Fibroblast of skin of scalp (primary cell): ENCODE measurements around the gene EP400.
"Not testable (repeated sequence)": the region's sequence is repeated elsewhere in the genome, so short reads cannot be mapped to it uniquely, and the experiment has no call there.

Experiments
- DNase-seq: peaks from one replicate; pipeline ENCODE4 v3.0.0-alpha.2; 2013

EP400 gene

DNA sequence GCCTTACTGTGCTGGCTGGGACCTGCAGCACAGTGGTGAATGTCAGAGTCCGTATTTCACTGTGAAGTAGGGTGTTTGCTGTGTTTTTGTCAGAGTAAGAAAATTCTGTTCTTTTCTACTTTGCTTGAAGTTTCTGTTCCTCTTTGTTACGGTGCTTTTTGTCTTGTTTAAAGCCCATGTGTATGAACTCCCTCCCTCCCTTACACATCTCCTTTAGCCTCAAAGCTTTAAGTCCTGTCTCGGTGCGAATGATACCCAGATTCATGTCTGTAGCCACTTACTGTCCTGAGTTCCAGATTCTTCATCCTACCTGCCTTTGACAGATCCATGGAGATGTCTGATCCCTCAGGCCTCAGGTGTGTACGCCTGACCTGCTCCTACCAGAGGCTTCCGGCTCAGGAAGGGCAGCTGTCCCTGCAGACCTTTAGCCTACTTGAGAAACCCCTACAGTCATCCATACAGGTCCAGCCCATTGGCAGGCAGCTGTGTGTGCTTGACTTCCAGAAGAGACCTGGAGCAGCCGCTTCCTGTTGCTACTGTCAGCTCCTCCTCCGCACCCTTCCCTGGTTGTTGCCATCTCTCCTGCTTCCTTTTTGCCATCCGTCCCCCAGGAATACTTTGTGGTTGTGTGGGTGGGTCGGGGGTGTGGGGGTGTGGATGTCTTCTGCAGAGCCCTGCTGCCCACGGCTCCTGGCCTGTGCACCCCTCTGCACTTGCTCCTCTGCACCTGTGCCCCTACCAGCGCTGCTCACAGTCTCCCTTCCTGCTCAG is 121.5 kb downstream of the EP400 start:
- no peak for DNase-seq

DNA sequence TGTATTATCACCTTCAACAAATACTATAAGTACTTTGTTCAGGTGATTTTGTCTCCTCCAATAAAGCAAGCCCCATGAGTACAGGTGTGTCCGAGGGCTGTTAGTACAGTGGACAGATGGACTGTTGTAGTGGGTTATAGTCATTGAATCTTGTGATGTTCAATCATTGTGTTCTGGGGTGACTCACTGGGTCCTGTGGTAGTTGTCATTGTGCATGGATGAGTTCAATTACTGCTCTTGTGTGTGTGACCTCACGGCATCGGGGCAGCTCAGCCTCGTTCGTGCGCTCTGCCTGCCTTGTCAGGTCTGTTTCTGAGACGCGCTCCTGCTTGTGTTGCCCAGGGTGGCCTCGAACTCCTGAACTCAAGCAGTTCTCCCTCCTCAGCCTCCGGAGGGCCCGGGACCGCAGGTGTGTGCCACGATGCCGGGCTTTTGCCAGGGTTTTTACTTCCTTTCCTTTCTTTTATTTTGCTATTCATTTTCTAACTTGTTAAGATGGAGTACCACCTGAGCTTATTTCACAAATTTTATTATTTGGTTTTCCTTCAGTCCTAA is 122.2 kb downstream of the EP400 start:
- DNase-seq = no peak

DNA sequence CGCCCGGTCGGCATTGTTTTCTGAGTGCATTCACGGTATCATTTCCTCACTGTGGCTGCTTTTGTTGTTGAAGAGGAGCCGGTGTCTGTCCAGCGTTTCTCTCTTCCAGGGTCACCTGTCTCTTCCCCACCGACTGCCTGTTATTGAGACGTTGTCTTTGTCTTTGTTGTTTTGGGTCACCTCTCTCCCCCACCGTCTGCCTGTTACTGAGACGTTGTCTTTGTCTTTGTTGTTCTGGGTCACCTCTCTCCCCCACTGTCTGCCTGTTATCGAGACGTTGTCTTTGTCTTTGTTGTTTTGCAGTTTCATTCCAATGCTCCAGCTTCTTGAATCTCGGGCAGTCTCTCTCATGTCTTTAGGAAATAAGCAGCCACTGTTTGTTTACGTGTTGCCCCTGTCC is 124.5 kb downstream of the EP400 start:
- no peak for DNase-seq

DNA sequence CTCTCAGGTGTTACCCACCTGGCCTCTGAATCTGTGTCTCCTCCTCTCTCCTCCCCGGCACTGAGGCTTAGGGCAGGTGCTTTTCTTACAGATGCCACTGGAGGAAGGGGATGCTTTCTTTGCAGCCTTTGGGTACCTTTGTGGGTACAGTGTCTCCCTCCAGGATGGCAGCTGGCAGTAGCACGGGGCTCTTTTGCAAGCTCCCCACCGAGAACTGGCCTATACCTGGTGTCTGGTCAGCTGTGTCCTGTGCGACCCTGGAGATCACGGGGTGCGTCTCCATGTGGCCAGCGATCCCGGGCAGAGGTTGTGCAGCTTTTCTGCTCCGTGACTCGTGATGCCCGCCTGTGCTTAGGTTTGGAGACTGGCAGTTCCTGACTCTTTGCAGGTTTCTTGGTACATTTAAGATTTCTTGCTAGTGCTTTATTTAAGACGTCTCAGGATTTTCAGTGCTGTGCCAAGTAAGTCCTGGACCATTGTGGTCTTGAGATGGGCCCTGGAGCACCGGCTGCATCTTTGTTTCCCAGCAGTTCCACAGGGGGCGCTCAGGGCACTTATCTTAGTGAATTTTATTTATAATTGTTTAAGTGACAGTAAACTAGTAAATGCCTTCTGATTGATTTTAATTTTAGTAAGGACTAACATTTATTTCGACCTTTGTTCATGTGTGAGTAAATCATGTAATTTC is 125.4 kb downstream of the EP400 start:
- DNase-seq = no peak

DNA sequence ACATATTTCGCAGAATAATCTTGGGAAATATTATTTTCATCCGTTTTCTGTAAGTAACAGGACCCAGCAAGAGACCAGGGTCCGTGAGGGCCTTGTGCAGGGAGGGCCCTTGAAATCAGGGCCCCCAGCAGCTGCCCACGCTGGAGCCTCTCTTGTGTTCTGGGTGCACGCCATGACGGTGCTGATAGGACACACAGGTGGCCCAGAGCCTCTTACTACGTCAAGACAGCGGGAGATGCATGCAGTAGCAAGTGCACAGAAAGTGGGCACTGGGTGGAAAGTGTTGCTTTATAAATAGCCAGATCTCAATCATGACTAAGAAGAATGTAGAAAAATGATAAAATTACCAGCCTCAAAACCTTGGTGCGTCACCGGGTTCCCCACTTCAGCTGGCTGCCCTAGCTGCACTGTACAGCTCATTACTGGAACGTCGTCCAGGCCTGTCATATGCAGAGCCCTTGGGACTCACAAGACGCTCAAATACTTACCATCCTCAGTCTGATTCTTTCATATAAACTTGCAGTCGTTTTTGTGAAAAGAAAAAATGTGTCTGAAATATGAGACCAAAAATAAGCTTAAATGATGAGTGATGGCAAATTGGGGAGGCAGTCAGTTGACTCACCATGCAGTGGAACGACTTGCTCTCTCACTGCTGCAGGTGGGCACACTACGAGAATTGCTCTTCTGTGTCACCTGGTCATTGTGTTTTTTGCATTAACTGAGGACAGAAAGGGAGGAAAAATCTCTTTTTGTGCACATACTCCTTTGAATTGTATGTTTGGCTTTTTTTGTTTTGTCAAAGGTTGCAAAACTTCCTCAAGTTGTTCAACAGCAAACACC is 126.2 kb downstream of the EP400 start:
- DNase-seq = no peak

DNA sequence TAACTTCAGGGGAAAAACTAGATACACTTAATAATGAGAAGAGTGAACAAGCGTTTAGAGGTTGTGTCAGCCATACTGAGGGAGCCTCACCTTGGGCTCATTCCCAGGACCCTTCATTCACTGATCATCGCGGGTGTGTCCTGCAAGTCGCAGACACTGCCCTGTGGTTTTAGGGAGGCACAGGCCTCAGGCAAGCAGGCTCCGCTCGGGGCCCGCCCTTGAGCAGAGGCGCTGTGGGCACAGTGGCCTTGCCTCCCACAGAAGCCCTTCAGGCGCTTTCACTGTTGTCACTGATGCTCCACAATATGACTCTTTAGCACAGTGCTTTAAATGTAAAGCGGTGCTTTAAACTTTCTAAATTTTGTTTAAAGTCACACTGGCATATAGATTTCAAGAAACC is 127.0 kb downstream of the EP400 start:
- DNase-seq = no peak

DNA sequence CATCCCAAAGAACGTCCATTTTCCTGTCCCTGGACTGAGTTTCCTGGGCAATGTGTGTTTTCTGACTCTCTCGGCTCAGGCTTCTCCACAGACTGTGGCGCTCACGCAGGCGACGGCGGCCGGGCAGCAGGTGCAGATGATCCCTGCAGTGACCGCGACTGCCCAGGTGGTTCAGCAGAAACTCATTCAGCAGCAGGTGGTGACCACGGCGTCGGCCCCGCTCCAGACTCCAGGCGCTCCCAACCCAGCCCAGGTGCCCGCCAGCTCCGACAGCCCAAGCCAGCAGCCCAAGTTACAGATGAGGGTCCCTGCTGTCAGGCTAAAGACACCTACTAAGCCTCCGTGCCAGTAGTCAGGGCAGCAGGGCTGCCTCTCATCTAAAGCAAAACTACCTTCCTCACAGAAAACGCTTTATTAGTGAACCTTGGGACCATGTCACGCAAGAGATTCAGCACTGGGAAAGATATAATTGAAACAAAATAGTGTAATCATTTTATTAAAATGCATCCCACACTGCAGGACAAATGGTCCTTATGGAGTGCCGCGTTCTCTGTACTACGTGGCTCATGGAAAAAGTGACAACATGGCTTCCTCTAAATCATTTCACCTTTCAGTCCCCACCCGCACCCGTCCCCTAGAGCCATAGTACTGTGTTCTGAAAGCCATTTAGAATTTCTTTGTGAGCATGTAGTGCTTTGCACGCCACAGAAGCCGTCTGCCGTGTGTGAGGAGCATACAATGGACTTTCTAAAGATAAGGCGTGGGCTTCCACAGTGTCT is 127.8 kb downstream of the EP400 start:
- no peak for DNase-seq

DNA sequence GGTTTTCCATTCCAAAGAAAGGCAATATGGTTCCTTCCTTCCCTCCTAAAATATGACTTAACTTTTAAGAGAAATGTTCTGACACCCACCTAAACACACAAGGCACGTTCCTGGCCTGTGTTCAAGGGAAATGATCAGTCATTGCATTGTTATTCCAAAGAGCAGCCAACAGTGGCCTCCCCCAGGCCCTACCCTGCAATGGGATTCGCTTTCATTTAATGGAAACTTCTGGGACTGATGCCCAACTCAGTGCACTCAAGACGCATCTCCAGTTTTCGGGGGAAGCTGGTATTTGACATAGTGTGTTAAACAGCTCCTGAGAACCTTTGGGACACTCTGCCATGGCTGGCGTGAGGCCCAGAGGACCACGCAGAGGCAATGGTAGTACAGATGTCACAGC is 128.4 kb downstream of the EP400 start:
- DNase-seq = peak; percentile 83

DNA sequence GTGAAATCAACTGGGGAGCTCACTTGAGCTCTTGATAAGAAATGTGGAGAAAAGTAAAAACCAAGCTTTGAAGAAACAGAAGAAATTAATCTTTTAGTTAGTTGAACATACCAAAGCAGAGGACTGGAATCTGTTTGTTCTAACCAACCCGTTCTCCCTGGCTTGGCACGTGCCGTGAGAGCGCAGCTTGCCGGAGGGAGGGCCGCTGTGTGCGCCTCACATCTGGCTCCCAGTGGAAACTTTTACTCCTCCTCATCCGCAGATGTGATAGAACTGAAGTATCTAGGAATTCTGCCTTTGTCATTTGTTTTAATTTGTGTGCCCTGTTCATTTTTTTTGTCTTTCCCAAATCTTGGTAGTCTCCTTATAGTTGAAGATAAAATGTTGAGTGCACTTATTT is 129.5 kb downstream of the EP400 start:
- DNase-seq = peak; percentile 4

DNA sequence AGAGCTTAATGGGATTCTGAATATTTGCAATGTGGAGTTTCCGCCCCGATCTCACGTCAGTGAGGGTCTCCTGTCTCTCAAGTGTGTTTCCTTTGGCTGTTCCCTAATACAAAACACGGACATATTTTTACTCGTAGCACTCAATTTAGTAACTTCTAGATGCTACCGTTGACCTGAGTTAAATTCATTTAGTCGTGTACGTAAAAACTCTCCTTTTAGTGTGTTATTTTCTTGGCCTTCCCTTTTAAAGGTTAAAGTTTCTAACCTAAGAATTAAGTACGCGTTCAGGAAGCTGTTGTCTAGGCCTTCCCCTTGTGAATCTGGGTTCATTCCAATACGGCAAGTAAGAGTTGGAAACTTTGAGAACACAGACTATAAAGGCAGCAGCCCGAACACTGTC is 130.0 kb downstream of the EP400 start:
- no peak for DNase-seq

DNA sequence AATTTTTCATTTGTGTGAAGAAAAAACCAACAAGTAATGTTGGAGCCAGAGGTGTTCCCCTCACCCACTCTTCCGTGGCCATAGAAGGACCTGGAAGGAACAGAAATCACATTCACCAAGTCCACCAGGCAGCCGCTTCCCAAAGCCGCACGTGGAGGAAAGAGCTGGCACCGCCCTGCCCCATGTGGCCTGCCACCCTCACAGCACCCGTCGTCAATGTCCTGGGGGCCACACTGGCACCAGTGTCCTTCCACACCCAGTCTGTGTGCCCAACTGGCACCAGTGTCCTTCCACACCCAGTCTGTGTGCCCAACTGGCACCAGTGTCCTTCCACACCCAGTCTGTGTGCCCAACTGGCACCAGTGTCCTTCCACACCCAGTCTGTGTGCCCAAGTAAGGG is 130.8 kb downstream of the EP400 start:
- DNase-seq = not testable (repeated sequence)

DNA sequence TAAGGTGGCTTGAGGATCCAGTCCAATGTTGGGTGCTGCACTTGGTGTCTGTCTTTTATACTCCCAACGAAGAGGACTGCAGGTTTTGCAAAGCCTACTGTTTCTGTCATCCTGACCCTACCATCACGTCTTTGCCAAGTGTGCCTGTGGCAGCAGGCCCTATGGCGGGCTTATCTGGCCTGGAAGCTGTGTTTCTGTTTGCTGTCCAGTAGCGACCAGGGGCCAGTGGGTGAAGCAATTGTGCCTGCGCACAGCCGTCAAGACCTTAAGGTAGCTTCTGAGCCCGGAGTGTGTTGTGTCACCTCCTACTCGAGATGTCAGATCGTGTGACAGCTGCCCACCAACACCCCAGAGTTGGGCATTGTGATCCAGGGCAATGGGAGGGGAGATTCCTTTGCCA is 131.7 kb downstream of the EP400 start:
- DNase-seq = no peak

DNA sequence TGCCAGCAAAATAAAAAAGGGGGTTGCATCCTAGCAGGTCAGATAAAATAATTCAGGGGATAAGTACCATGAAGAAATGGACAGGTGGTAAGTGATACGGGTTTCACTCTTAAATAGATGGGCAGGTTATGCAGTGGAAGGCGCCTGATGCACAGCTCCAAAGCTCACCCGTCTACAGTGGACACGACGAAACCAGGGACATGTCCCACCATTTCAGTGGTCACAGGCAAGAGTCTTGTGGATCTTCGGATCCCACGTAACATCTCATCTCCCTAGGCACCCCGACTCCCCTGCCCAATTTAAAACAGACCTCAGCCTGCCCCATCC is 133.8 kb downstream of the EP400 start:
- no peak for DNase-seq

DNA sequence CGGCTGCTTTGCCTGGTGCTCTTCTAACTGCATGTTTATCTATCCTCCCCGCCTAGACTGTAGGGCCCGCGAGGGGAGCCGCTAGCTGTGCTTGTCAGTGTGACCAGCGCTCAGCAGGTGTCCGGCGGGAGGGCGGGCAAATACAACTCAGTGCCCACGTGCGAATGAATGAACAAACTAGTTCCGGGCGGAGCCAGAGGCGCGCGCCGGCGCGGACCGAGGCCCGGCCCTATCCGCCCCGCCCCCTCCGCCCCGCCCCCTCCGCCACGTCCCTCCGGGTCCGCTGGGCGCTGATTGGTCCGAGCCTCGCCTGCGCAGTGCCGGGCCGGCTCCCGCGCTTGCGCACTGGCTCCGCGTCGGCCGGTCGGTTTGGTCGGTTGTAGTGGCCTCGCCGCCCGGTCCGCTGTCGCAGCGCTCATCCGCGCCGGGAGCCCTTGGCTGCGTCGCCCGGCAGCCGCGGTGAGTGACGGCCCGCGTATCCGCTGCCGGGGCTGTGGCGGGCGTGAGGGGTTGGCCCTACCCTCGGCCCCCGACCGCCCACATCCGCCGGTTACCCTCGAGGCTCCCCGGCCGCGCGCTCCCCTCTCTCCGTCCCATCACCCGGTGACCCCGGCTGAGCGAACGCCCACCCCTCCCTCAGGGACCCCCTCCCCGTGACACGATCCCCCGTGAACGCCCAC is 134.3 kb downstream of the EP400 start:
- peak; percentile 91 for DNase-seq

DNA sequence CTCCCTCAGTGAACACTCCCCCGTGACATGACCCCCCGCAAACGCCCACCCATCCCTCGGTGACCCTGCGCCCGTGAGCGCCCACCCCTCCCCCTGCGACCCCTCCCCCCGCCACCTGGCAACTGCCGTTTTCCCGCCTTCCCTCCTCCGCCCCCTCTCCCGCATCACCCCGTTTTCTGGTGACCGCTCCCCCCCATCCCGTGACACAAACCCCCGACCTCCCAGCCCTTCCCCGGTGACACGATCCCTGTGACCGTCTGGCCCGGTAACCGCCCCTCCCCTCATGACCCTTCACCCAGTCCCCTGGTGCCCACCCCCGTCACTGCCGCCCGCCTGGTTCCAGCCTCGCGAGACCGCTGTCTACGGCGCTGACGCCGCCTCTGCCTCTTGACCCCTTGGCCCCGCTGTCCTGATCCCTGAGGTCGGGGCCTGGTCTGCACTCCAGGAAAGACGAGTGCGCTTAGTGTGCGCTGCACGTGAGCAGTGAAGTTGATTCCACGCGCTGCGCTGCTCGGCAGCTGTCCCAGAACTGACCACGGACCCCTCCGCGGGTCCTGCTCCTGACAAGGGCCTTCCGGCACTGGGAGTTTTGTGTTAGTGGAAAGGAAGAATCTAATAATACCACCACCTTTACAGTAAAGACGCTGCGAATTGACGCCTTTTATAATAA is 135.0 kb downstream of the EP400 start:
- peak; percentile 39 for DNase-seq

DNA sequence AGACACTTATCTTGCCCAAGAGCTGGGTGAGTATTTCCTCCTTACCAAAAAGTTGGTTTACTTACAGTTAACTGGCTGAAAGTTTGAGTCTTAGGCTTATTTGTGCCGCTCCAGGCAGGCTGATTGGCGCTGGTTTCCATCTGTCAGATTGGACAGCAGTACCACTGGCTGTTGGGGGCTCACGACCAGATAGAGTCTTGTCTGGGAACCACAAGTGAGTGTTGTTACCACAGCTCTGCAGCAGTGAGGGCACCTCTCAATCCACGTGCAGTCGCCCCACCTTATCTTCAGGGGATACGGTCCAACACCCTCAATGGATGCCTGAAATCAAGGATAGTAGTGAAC is 135.5 kb downstream of the EP400 start:
- DNase-seq = peak; percentile 4

DNA sequence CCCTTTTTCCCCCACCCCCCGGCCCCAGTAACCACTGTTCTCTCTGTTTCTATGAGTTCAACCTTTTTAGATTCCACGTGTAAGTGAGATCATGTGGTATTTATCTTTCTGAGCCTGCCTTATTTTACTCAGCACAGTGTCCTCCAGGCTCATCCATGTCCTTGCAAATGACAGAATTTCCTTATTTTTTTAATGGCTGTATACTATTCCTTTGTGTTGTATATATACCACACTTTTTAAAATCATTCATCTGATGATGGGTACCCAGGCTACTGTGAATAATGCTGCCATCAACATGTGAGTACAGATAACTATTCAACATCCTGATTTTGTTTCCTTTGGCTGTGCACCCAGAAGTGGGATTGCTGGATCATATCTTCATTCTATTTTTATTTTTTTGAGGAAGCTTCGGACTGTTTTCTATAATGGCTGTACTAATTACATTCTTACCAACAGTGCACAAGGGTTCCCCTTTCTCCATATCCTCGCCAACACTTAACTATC is 139.7 kb downstream of the EP400 start:
- DNase-seq = no peak

DNA sequence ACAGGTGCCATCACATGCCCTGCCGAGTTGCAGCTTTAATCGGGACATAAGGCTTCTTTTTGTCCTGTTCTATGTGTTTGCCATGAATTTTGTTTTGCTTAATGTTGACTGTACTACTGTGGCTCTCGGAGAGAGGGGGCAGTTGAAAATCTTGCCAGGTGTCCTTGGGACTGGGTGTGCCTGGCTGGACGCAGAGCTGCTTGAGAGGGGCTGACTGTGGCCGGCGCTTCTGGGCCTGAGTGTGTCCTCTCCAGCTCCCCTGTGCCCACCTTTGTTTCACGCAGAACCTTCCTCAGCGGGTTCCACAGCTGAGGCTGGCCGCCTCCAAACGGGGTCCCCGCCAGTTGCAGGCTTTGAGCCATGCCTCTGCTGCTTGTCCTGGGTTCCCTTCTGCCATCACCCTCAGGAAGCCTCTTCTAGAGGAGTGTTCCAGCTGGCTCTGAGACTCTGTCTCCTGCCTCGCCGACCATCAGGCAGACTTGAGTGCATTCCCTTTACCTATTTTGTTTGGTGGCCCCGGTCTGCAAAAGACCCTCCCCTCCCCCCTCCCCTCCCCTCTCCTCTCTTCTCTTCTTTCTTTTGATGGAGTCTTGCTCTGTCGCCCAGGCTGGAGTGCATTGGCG is 144.6 kb downstream of the EP400 start:
- no peak for DNase-seq

DNA sequence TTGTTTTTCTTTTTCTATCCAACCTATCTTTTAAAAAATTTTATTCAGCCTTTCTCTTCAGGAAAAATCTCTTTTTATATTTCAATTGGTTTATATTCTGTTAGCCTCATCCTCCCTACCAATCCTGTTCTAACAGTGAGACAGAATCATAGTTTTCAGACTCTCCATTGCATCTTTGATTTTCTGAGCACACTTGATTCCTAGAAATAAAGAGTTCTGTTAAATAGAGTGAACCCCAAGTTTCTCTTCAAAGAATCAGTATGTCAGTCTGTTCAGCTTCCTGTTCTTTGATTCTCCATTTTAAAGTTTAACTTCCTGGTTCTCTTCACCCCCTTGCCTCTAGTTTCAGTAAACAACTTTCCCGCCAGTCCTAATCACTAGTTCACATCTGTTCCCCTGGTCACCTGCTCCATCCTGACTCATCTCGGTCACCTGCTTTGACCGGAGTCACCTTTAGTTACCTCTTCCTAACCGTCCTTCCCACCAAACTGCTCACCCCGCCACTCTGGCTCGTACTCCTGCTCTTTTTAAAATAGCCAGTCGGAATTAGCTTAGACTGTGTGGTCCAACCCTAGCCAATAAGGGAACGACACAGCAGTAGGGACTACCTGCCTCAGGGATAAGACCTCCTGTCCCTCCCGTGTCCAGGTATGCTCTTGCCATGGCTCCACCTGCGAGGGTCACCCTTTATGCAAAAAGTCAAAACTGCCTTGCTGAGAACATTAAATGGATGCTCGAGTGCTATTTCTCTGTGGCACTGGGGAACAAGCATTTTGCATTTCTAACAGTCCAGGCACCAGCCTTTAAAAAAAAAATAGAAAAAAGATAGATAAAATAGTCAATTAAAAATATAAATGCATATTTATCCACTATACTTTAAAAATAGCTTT is 146.0 kb downstream of the EP400 start:
- DNase-seq = no peak

DNA sequence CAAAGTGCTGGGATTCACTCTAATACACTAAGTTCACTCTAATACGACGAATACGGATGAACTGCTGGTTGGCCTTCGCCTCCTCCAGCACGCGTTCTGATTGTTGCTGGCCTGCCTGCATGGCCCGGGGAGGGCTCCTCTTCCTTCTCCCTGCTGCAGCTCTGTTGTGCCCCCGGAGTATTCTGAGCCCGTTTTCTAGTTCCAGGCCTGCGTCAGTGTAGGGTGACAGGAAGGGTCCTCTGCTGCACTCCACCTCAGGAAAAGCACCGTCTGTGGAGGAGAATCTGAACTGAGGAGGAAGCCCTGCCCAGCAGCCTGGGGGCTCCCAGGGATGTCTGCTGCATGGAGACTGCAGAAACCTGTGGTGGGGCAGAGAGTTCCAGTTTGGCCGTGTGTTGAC is 150.0 kb downstream of the EP400 start:
- no peak for DNase-seq
